ENCODE data around the gene AMACR.
"Not testable (repeated sequence)": the region's sequence is repeated elsewhere in the genome, so short reads cannot be mapped to it uniquely, and the experiment has no call there.

AMACR gene

GRCh38 chr5:33966805-33967204 lies 41.0 kb downstream of the AMACR start:
- DNase-seq (ENCODE audit: low spot score) = no peak

- DNase-seq (ENCODE audit: low spot score) = no peak
Observed at GRCh38 chr5:33964132-33964700, 43.6 kb downstream of the AMACR start.

GRCh38 chr5:33958176-33958575 lies 49.7 kb downstream of the AMACR start:
- DNase-seq (ENCODE audit: low spot score) = no peak

GRCh38 chr5:33957577-33958150 lies 50.2 kb downstream of the AMACR start:
- DNase-seq (ENCODE audit: low spot score) = no peak

- not testable (repeated sequence) for DNase-seq (ENCODE audit: low spot score)
Observed at GRCh38 chr5:33952175-33952574, 55.7 kb downstream of the AMACR start.

GRCh38 chr5:33944543-33945132 lies 63.2 kb downstream of the AMACR start:
- DNase-seq (ENCODE audit: low spot score) = no peak

- DNase-seq (ENCODE audit: low spot score) = no peak
Observed at GRCh38 chr5:33941090-33941489, 66.8 kb downstream of the AMACR start.

- peak; percentile 42 for DNase-seq (ENCODE audit: low spot score)
Observed at GRCh38 chr5:33939556-33940262, 68.1 kb downstream of the AMACR start.

GRCh38 chr5:33938881-33939280 lies 69.0 kb downstream of the AMACR start:
- DNase-seq (ENCODE audit: low spot score) = no peak

- DNase-seq (ENCODE audit: low spot score) = no peak
Observed at GRCh38 chr5:33938507-33938796, 69.4 kb downstream of the AMACR start.

GRCh38 chr5:33937707-33938506 lies 69.9 kb downstream of the AMACR start:
- no peak for DNase-seq (ENCODE audit: low spot score)

GRCh38 chr5:33937017-33937706 lies 70.7 kb downstream of the AMACR start:
- no peak for DNase-seq (ENCODE audit: low spot score)

GRCh38 chr5:33936381-33937016 lies 71.4 kb downstream of the AMACR start, which contains the start of gene RXFP3:
Gene RXFP3, plus strand, starts transcription at chr5:33936386. Its CDS starts 355 bp downstream, at chr5:33936741.
- DNase-seq (ENCODE audit: low spot score) = peak; percentile 42
